ENCODE data around the gene AUTS2.

The AUTS2 gene

GRCh38 chr7:70470746-70471145 lies 872.5 kb downstream of the AUTS2 start:
- no peak for DNase-seq (ENCODE audit: extremely low spot score, insufficient read length, low read depth)

GRCh38 chr7:70472601-70473237 lies 874.4 kb downstream of the AUTS2 start:
- DNase-seq (ENCODE audit: extremely low spot score, insufficient read length, low read depth) (no peak), FAIRE-seq (no peak)

More at GRCh38 chr7:70470746-70471145, 872.5 kb downstream of the AUTS2 start:
- FAIRE-seq: no peak

- FAIRE-seq (no peak), DNase-seq (ENCODE audit: extremely low spot score, insufficient read length, low read depth) (no peak)
Observed at GRCh38 chr7:70474639-70475234, 876.5 kb downstream of the AUTS2 start.

- FAIRE-seq: no peak
- no peak for DNase-seq (ENCODE audit: extremely low spot score, insufficient read length, low read depth)
Observed at GRCh38 chr7:70477036-70478010, 879.0 kb downstream of the AUTS2 start.

- DNase-seq (ENCODE audit: extremely low spot score, insufficient read length, low read depth) (no peak), FAIRE-seq (no peak)
Observed at GRCh38 chr7:70479153-70480021, 881.1 kb downstream of the AUTS2 start.

- no peak for FAIRE-seq
Observed at GRCh38 chr7:70480927-70481569, 882.8 kb downstream of the AUTS2 start.

GRCh38 chr7:70481570-70482123 lies 883.4 kb downstream of the AUTS2 start:
- FAIRE-seq (no peak), DNase-seq (ENCODE audit: extremely low spot score, insufficient read length, low read depth) (no peak)

More at GRCh38 chr7:70480927-70481569, 882.8 kb downstream of the AUTS2 start:
- DNase-seq (ENCODE audit: extremely low spot score, insufficient read length, low read depth): no peak

GRCh38 chr7:70484255-70484654 lies 886.0 kb downstream of the AUTS2 start:
- FAIRE-seq (no peak), DNase-seq (ENCODE audit: extremely low spot score, insufficient read length, low read depth) (no peak)

- no peak for FAIRE-seq
Observed at GRCh38 chr7:70486977-70487376, 888.7 kb downstream of the AUTS2 start.

GRCh38 chr7:70487428-70487827 lies 889.2 kb downstream of the AUTS2 start:
- no peak for DNase-seq (ENCODE audit: extremely low spot score, insufficient read length, low read depth)
- FAIRE-seq: no peak

More at GRCh38 chr7:70486977-70487376, 888.7 kb downstream of the AUTS2 start:
- DNase-seq (ENCODE audit: extremely low spot score, insufficient read length, low read depth): no peak

GRCh38 chr7:70487886-70488285 lies 889.6 kb downstream of the AUTS2 start:
- FAIRE-seq (no peak), DNase-seq (ENCODE audit: extremely low spot score, insufficient read length, low read depth) (no peak)

- DNase-seq (ENCODE audit: extremely low spot score, insufficient read length, low read depth) (no peak), FAIRE-seq (no peak)
Observed at GRCh38 chr7:70489813-70490212, 891.5 kb downstream of the AUTS2 start.

GRCh38 chr7:70492625-70493024 lies 894.4 kb downstream of the AUTS2 start:
- no peak for DNase-seq (ENCODE audit: extremely low spot score, insufficient read length, low read depth)

GRCh38 chr7:70494225-70495032 lies 896.2 kb downstream of the AUTS2 start:
- no peak for FAIRE-seq
- DNase-seq (ENCODE audit: extremely low spot score, insufficient read length, low read depth): no peak

More at GRCh38 chr7:70492625-70493024, 894.4 kb downstream of the AUTS2 start:
- FAIRE-seq: no peak

- DNase-seq (ENCODE audit: extremely low spot score, insufficient read length, low read depth) (no peak), FAIRE-seq (no peak)
Observed at GRCh38 chr7:70495033-70495376, 896.7 kb downstream of the AUTS2 start.

- FAIRE-seq (no peak), DNase-seq (ENCODE audit: extremely low spot score, insufficient read length, low read depth) (no peak)
Observed at GRCh38 chr7:70497793-70498192, 899.5 kb downstream of the AUTS2 start.

- DNase-seq (ENCODE audit: extremely low spot score, insufficient read length, low read depth): no peak
- no peak for FAIRE-seq
Observed at GRCh38 chr7:70498232-70498992, 900.1 kb downstream of the AUTS2 start.

GRCh38 chr7:70500261-70500660 lies 902.0 kb downstream of the AUTS2 start:
- FAIRE-seq: no peak
- no peak for DNase-seq (ENCODE audit: extremely low spot score, insufficient read length, low read depth)
